SU-DHL-6 (cell line): ENCODE results near the gene CDK5RAP2.

Experiments used
- H2AFZ ChIP-seq: fragments of 200-600 bp; sonication (generic); 2 replicates; pipeline ENCODE4 v1.6.1; 2014; ENCODE audit warnings: low read depth, mild to moderate bottlenecking, moderate library complexity, mixed read lengths, antibody characterized with exemption, low read length; ENCODE audit not compliant: severe bottlenecking
- H3F3A ChIP-seq: fragments of 200-600 bp; shearing (Covaris generic); 2 replicates; pipeline ENCODE4 v1.6.0; 2016; ENCODE audit warnings: antibody characterized with exemption, mild to moderate bottlenecking; ENCODE audit not compliant: insufficient read depth
- H3K27ac ChIP-seq: fragments of 200-600 bp; sonication (generic); 2 replicates; pipeline ENCODE4 v1.5.1; 2016; ENCODE audit warnings: low read depth, mild to moderate bottlenecking, low read length, moderate library complexity, mixed read lengths
- H3K27me3 ChIP-seq: fragments of 200-600 bp; sonication (generic), shearing (Covaris generic); 2 replicates; pipeline ENCODE4 v1.6.0; 2014; ENCODE audit warnings: mild to moderate bottlenecking, low read length
- H3K36me3 ChIP-seq: fragments of 200-600 bp; sonication (generic); 2 replicates; pipeline ENCODE4 v1.6.1; 2014; ENCODE audit warnings: mild to moderate bottlenecking, low read length, mixed read lengths
- H3K4me2 ChIP-seq: fragments of 300-600, 200-600 bp; shearing (Covaris generic), sonication (generic); 2 replicates; pipeline ENCODE4 v1.6.0; 2014; ENCODE audit warnings: low read length, low read depth, mild to moderate bottlenecking; ENCODE audit not compliant: poor library complexity, severe bottlenecking
- H3K4me3 ChIP-seq: fragments of 200-600 bp; sonication (generic); 2 replicates; pipeline ENCODE4 v1.5.1; 2014; ENCODE audit warnings: antibody characterized with exemption, low read length, mild to moderate bottlenecking, mixed read lengths; ENCODE audit not compliant: insufficient read depth, poor library complexity, severe bottlenecking
- H3K79me2 ChIP-seq: fragments of 200-600 bp; sonication (generic); 2 replicates; pipeline ENCODE4 v1.6.1; 2014; ENCODE audit warnings: mild to moderate bottlenecking, low read length, moderate library complexity; ENCODE audit not compliant: insufficient read depth
- H3K9ac ChIP-seq: fragments of 200-600 bp; sonication (generic); 2 replicates; pipeline ENCODE4 v1.7.0; 2014; ENCODE audit warnings: mild to moderate bottlenecking, low read length
- H3K9me2 ChIP-seq: fragments of 200-600 bp; sonication (generic); replicated peaks from 2 replicates; pipeline ENCODE4 v1.6.1; 2014; ENCODE audit warnings: low read length; ENCODE audit not compliant: insufficient read depth
- H3K9me3 ChIP-seq: fragments of 200-600 bp; sonication (generic); 2 replicates; pipeline ENCODE4 v1.6.1; 2014; ENCODE audit warnings: low read length, mixed read lengths; ENCODE audit not compliant: insufficient read depth
- H4K20me1 ChIP-seq: fragments of 200-600 bp; sonication (generic); 2 replicates; pipeline ENCODE4 v1.6.1; 2014; ENCODE audit warnings: low read depth, mild to moderate bottlenecking, antibody characterized with exemption, low read length, moderate library complexity, mixed read lengths
- CTCF ChIP-seq: fragments of 200-600 bp; sonication (generic); IDR thresholded peaks from one replicate; pipeline ENCODE4 v1.5.1; 2017; ENCODE audit warnings: antibody characterized with exemption, mild to moderate bottlenecking, low read length, moderate library complexity; ENCODE audit not compliant: insufficient read depth, poor library complexity, severe bottlenecking
- EZH2phosphoT487 ChIP-seq: fragments of 200-600 bp; sonication (generic), shearing (Covaris generic); conservative IDR thresholded peaks from 2 replicates; pipeline ENCODE4 v1.6.1; 2018; ENCODE audit warnings: mild to moderate bottlenecking, antibody characterized with exemption, low read length, moderate library complexity, mixed read lengths

Gene CDK5RAP2

GRCh38 chr9:120627073-120627472 lies 47.1 kb upstream of the CDK5RAP2 start:
- Histone ChIP-seq H3K9me3 (no peaks in the 10 kb centered on the region), H4K20me1 (no peaks in the 10 kb centered on the region)
- TF ChIP-seq EZH2phosphoT487, result no peak
- no peak for TF ChIP-seq CTCF

GRCh38 chr9:120626512-120626911 lies 46.5 kb upstream of the CDK5RAP2 start:
- no peak overlapping the region for H3K4me2 ChIP-seq
- no peak overlapping the region for H3K27ac ChIP-seq
- H3K79me2 ChIP-seq, result no peaks in the 10 kb centered on the region
- no peaks in the 10 kb centered on the region for H3K9me2 ChIP-seq
- no peaks in the 10 kb centered on the region for H3K9me3 ChIP-seq
- TF ChIP-seq CTCF (no peak), EZH2phosphoT487 (no peak)
- no peaks in the 10 kb centered on the region for H3F3A ChIP-seq
- no peak overlapping the region for H3K9ac ChIP-seq
- H3K27me3 ChIP-seq, result no peaks in the 10 kb centered on the region
- H2AFZ ChIP-seq, result no peak overlapping the region
- no peaks in the 10 kb centered on the region for H4K20me1 ChIP-seq
- H3K4me3 ChIP-seq, result no peak overlapping the region
- no peaks in the 10 kb centered on the region for H3K36me3 ChIP-seq

More at GRCh38 chr9:120627073-120627472, 47.1 kb upstream of the CDK5RAP2 start:
- H3K9me2 ChIP-seq, result no peaks in the 10 kb centered on the region
- H3K9ac ChIP-seq, result no peak overlapping the region
- H3K27ac ChIP-seq, result no peak overlapping the region
- H2AFZ ChIP-seq, result no peak overlapping the region
- no peaks in the 10 kb centered on the region for H3K27me3 ChIP-seq
- H3K4me3 ChIP-seq, result no peak overlapping the region
- H3F3A ChIP-seq, result no peaks in the 10 kb centered on the region
- no peaks in the 10 kb centered on the region for H3K36me3 ChIP-seq
- no peak overlapping the region for H3K4me2 ChIP-seq
- H3K79me2 ChIP-seq, result no peaks in the 10 kb centered on the region

- H3K36me3 ChIP-seq, result no peaks in the 10 kb centered on the region
- H3K4me2 ChIP-seq, result no peak overlapping the region
- no peaks in the 10 kb centered on the region for H3K9me2 ChIP-seq
- no peaks in the 10 kb centered on the region for H3K27me3 ChIP-seq
- no peaks in the 10 kb centered on the region for H3F3A ChIP-seq
- no peaks in the 10 kb centered on the region for H3K9me3 ChIP-seq
- no peak overlapping the region for H2AFZ ChIP-seq
- no peaks in the 10 kb centered on the region for H3K79me2 ChIP-seq
- no peak for TF ChIP-seq CTCF
- TF ChIP-seq EZH2phosphoT487, result no peak
- no peak overlapping the region for H3K9ac ChIP-seq
- H4K20me1 ChIP-seq, result no peaks in the 10 kb centered on the region
- H3K4me3 ChIP-seq, result no peak overlapping the region
- no peak overlapping the region for H3K27ac ChIP-seq
These were observed 45.3 kb upstream of the CDK5RAP2 start for GRCh38 chr9:120625222-120625621.
